Measurements from ENCODE around the gene CD79B.
"Not testable (repeated sequence)": the region's sequence is repeated elsewhere in the genome, so short reads cannot be mapped to it uniquely, and the experiment has no call there.

GRCh38 chr17:63894021-63894420, 38.1 kb downstream of the CD79B start:
- not testable (repeated sequence) for TF ChIP-seq CTCF (IDR thresholded peaks at IDR 0.05; ENCODE audit: insufficient read depth, low read depth, low read length); EZH2 (IDR thresholded peaks at IDR 0.05; ENCODE audit: insufficient read depth, low read length)

Measured in astrocyte (in vitro differentiated cells and primary cell).